Transverse colon (tissue), 4 donors: ENCODE data around the gene GARIN6. TPM values are rescaled to one million over a fixed set of nuclear protein-coding genes. Genes with fewer than 3 reads are reported as not detected.

Experiments
- DNase-seq: peaks from one replicate; pipeline ENCODE4 v3.0.0-alpha.2; 2019
- H3K27ac ChIP-seq, 4 donors: fragments of 200-600 bp; sonication (generic); 2 replicates each; pipeline ENCODE4 v1.5.1; 2016 to 2018; ENCODE audit warnings: inconsistent platforms in 4 of 4
- H3K27me3 ChIP-seq: fragments of 200-600 bp; sonication (generic); 2 replicates; pipeline ENCODE4 v1.5.1; 2017; ENCODE audit warnings: inconsistent platforms
- H3K36me3 ChIP-seq, 4 donors: fragments of 200-600 bp; sonication (generic); 2 replicates each; pipeline ENCODE4 v1.5.1; 2017 to 2019; ENCODE audit warnings: inconsistent platforms in 4 of 4
- H3K4me1 ChIP-seq, 4 donors: fragments of 200-600 bp; sonication (generic); 2 replicates each; pipeline ENCODE4 v1.5.1; 2017 to 2020; ENCODE audit warnings: inconsistent platforms in 4 of 4
- H3K4me3 ChIP-seq, 4 donors: fragments of 200-600 bp; sonication (generic); 1 replicate in 1 of 4; 2 replicates in 3 of 4; pipeline versions ENCODE4 v1.5.1 to v1.6.1; 2017 to 2019; ENCODE audit warnings: inconsistent platforms in 4 of 4
- H3K9me3 ChIP-seq, 2 donors: fragments of 200-600 bp; sonication (generic); 2 replicates each; pipeline ENCODE4 v1.5.1; 2017 to 2019; ENCODE audit warnings: inconsistent platforms in 2 of 2
- CTCF ChIP-seq, 5 experiments: fragments of 200-600 bp in 3 of 5; fragments of 450-650 bp in 2 of 5; sonication (generic) in 3 of 5; IDR thresholded peaks; 1 replicate in 2 of 5; 2 replicates in 3 of 5; pipeline ENCODE4 v1.5.1; 2016 to 2017; ENCODE audit warnings: antibody characterized with exemption in 5 of 5, inconsistent platforms in 3 of 5, mild to moderate bottlenecking in 2 of 5, moderate library complexity in 1 of 5
- EP300 ChIP-seq: sonication (generic); formaldehyde crosslinking; IDR thresholded peaks from one replicate; pipeline ENCODE4 v1.6.1; 2017; ENCODE audit warnings: antibody characterized with exemption, low read depth
- POLR2A ChIP-seq: fragments of 450-650 bp; IDR thresholded peaks from one replicate; pipeline ENCODE4 v1.6.1; 2016; ENCODE audit warnings: antibody characterized with exemption, mild to moderate bottlenecking, moderate library complexity
- POLR2AphosphoS5 ChIP-seq, 3 donors: sonication (generic); formaldehyde crosslinking; IDR thresholded peaks; one replicate each; pipeline ENCODE4 v1.6.1; 2016; ENCODE audit warnings: antibody characterized with exemption in 3 of 3
- WGBS, 2 donors: methylation state at CpG; one replicate each; pipeline ENCODE4 v1.1.5; 2018; ENCODE audit warnings: low coverage in 1 of 2; 5-methylcytosine and 5-hydroxymethylcytosine counted together
- in situ Hi-C, 4 donors: fragments of 200-750 bp; cut with MboI; loops; one replicate each; pipeline versions ENCODE4 v1.15.0 to v1.15.1; 2017; ENCODE audit warnings: low sequenced_read_pairs in 3 of 4, low pct_ligation_motif_present in 1 of 4, low pct_unique_long_range_greater_than_20kb in 1 of 4
- intact Hi-C: fragments of 100-400 bp; cut with DNase I; formaldehyde crosslinking; loops from one replicate; pipeline ENCODE4 v1.15.1; 2023; ENCODE audit warnings: low total_unique reads
- total RNA-seq, 4 donors: library from RNA; depleted of rRNA; stranded (reverse); fragments of >200 nt; gene quantifications; one replicate each; pipeline ENCODE4 v1.1.0, GENCODE V29; 2016

GARIN6 gene
- total RNA-seq, 4 donors from 2014 or later, result not detected

- TF ChIP-seq CTCF (IDR thresholded peaks at IDR 0.05) (no peak), POLR2AphosphoS5 (IDR thresholded peaks at IDR 0.05) (no peak)
- no peaks in the 10 kb centered on the region for H3K9me3 ChIP-seq
- H3K36me3 ChIP-seq, result no peaks in the 10 kb centered on the region
- WGBS, 2 donors, result 67 to 81% methylated on average over 1 of the region's 1 CpG
- in situ Hi-C loops, result no loop called here
- H3K4me1 ChIP-seq, result no peaks in the 10 kb centered on the region
- H3K27ac ChIP-seq, result no peak overlapping the region
- no peak overlapping the region for H3K4me3 ChIP-seq
- DNase-seq, result no peak
- H3K27me3 ChIP-seq, result no peaks in the 10 kb centered on the region
- intact Hi-C loops, result no loop called here
Observed at GRCh38 chr12:99686142-99686541, 38.6 kb downstream of the GARIN6 start.

- intact Hi-C loops, result no loop called here
Observed at GRCh38 chr12:99695050-99695449, 47.5 kb downstream of the GARIN6 start.

More at GRCh38 chr12:99695050-99695449, 47.5 kb downstream of the GARIN6 start:
- no peak for DNase-seq
- Histone ChIP-seq H3K9me3 (no peaks in the 10 kb centered on the region), H3K4me1 (no peaks in the 10 kb centered on the region), H3K4me3 (no peak overlapping the region), H3K36me3 (no peaks in the 10 kb centered on the region), H3K27ac (no peak overlapping the region), H3K27me3 (no peaks in the 10 kb centered on the region)
- in situ Hi-C loops, result no loop called here
- TF ChIP-seq CTCF (IDR thresholded peaks at IDR 0.05), result no peak
- TF ChIP-seq POLR2A, result no peak
- TF ChIP-seq POLR2AphosphoS5 (IDR thresholded peaks at IDR 0.05), result no peak
- TF ChIP-seq EP300, result no peak
- 50% methylated on average over 2 of the region's 2 CpGs for WGBS, 2 donors
